Smooth muscle cell (in vitro differentiated cells): ENCODE results near the gene VPS45. TPM values are rescaled to one million over a fixed set of nuclear protein-coding genes. Genes with fewer than 3 reads are reported as not detected.

Experiments used
- DNase-seq: peaks from one replicate; lab custom pipeline; 2025; ENCODE audit not compliant: unreplicated experiment; lab: John Stamatoyannopoulos, UW
- H2AFZ ChIP-seq: fragments of 200-600 bp; sonication (generic); 2 replicates; pipeline ENCODE4 v1.6.0; 2016; ENCODE audit warnings: antibody characterized with exemption, low read depth, mild to moderate bottlenecking
- H3F3A ChIP-seq: fragments of 200-600 bp; sonication (generic); 2 replicates; pipeline ENCODE4 v1.6.0; 2017; ENCODE audit warnings: antibody characterized with exemption, low read depth
- H3K27ac ChIP-seq: fragments of 200-600 bp; sonication (generic); 2 replicates; pipeline ENCODE4 v1.5.1; 2016; ENCODE audit warnings: low read depth, mild to moderate bottlenecking
- H3K27me3 ChIP-seq: fragments of 200-600 bp; sonication (generic); 2 replicates; pipeline ENCODE4 v1.6.1; 2016; ENCODE audit warnings: low read depth, mild to moderate bottlenecking
- H3K36me3 ChIP-seq: fragments of 200-600 bp; sonication (generic); 2 replicates; pipeline ENCODE4 v1.5.1; 2016; ENCODE audit warnings: low read depth
- H3K4me1 ChIP-seq: fragments of 200-600 bp; sonication (generic); 2 replicates; pipeline ENCODE4 v1.5.1; 2016; ENCODE audit warnings: low read depth
- H3K4me2 ChIP-seq: fragments of 200-600 bp; sonication (generic); 2 replicates; pipeline ENCODE4 v1.6.0; 2016; ENCODE audit warnings: mild to moderate bottlenecking
- H3K4me3 ChIP-seq: fragments of 200-600 bp; sonication (generic); 2 replicates; pipeline ENCODE4 v1.5.1; 2016; ENCODE audit warnings: mild to moderate bottlenecking
- H3K79me2 ChIP-seq: fragments of 200-600 bp; sonication (generic); 2 replicates; pipeline ENCODE4 v1.6.0; 2016; ENCODE audit warnings: low read depth, mild to moderate bottlenecking
- H3K9ac ChIP-seq: fragments of 200-600 bp; sonication (generic); 2 replicates; pipeline ENCODE4 v1.6.0; 2016; ENCODE audit warnings: low read depth
- H3K9me3 ChIP-seq: fragments of 200-600 bp; sonication (generic); replicated peaks from 2 replicates; pipeline ENCODE4 v1.5.1; 2016; ENCODE audit warnings: low read depth
- H4K20me1 ChIP-seq: fragments of 200-600 bp; sonication (generic); 2 replicates; pipeline ENCODE4 v1.6.0; 2016; ENCODE audit warnings: low read depth
- WGBS: methylation state at CpG from one replicate; pipeline ENCODE4 v1.1.7; 2016; ENCODE audit warnings: low lambda C conversion rate; 5-methylcytosine and 5-hydroxymethylcytosine counted together
- polyA plus RNA-seq: library from polyadenylated mRNA; unstranded; fragments of >200 nt; fragmentation: Nextera tagmentation; extraction: Ambion mirVana; gene quantifications from 2 replicates; pipeline ENCODE4 v1.2.1, GENCODE V29; 2016
- total RNA-seq: library from RNA; depleted of rRNA; stranded (reverse); fragments of >200 nt; gene quantifications from 2 replicates; pipeline ENCODE4 v1.2.3, GENCODE V29; 2014
- TF ChIP-seq, protein P1 (sequence below): fragments of 200-600 bp; sonication (generic); IDR thresholded peaks from 2 replicates; pipeline ENCODE4 v1.5.1; 2017; ENCODE audit warnings: borderline replicate concordance, mild to moderate bottlenecking, antibody characterized with exemption; ENCODE audit not compliant: insufficient read depth, poor library complexity, severe bottlenecking

Gene VPS45
- total and polyA plus RNA-seq, 2 experiments from 2014 or later = 28.6 to 44.7 TPM

DNA sequence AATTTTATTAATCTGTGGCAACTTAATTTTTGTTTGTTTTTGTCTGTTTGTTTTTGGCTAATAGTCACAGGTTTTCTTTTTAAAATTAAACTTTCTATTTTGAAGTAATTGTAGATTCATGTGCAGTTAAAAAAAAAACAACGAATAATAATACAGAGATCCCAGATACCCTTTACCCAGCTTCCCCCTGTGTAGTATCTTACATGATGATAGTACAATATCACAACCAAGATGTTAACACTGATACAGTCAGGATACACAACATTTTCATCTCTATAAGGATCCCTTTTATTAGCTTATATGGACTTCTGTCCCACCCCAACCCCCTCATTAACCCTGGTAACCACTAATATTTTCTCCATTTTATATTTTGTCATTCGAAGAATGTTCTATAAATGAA lies 5.9 kb downstream of the VPS45 start:
- Histone ChIP-seq H3K4me1 (peaks cover under 1% of the 10 kb centered on the region), H2AFZ (no peak overlapping the region), H3K27me3 (no peaks in the 10 kb centered on the region), H3K27ac (no peak overlapping the region), H3K79me2 (peaks cover 7% of the 10 kb centered on the region), H3K9ac (no peak overlapping the region), H3K4me3 (no peak overlapping the region), H3K9me3 (no peaks in the 10 kb centered on the region), H3F3A (no peaks in the 10 kb centered on the region), H4K20me1 (no peaks in the 10 kb centered on the region), H3K4me2 (no peak overlapping the region), H3K36me3 (peaks cover 33% of the 10 kb centered on the region)
- 100% methylated on average over 2 of the region's 2 CpGs for WGBS
- TF ChIP-seq, protein P1, sequence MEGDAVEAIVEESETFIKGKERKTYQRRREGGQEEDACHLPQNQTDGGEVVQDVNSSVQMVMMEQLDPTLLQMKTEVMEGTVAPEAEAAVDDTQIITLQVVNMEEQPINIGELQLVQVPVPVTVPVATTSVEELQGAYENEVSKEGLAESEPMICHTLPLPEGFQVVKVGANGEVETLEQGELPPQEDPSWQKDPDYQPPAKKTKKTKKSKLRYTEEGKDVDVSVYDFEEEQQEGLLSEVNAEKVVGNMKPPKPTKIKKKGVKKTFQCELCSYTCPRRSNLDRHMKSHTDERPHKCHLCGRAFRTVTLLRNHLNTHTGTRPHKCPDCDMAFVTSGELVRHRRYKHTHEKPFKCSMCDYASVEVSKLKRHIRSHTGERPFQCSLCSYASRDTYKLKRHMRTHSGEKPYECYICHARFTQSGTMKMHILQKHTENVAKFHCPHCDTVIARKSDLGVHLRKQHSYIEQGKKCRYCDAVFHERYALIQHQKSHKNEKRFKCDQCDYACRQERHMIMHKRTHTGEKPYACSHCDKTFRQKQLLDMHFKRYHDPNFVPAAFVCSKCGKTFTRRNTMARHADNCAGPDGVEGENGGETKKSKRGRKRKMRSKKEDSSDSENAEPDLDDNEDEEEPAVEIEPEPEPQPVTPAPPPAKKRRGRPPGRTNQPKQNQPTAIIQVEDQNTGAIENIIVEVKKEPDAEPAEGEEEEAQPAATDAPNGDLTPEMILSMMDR = no peak
- no peak for DNase-seq

DNA sequence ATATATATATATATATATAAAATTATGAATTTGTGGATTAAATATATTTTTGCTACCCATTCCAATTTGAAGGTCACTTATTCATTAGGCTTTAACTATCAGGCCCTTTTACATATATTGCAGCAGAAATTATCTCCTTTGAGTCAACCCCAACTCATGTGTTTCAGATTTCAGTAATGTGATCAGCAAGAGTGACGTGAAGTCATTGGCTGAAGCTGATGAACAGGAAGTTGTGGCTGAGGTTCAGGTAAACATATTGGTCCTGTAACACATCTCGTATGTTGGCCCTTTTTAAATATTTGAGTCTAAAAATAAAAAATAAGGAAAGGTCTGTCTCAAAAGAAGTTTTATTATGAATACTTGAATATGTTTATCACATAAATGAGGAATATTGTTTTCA lies 8.5 kb downstream of the VPS45 start:
- no peak for DNase-seq
- H3K27ac ChIP-seq = no peak overlapping the region
- 96% methylated on average over 2 of the region's 2 CpGs for WGBS

DNA sequence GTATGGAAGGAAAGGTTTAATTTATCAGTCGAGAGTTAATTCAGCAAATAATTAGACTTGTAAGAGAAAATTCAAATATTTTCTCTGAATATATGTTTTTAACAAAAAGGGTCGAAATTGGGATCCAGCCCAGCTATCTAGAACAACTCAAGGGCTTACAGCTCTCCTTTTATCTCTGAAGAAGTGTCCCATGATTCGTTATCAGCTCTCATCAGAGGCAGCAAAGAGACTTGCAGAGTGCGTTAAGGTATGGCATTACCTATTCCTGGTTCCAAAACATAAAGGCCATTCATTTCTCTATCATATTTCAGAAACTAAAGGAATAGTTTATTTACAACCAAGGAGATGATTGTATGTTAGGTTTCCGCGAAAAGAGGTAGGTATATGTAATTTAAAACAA lies 9.4 kb downstream of the VPS45 start:
- no peaks in the 10 kb centered on the region for H3K27me3 ChIP-seq
- peaks cover 44% of the 10 kb centered on the region for H3K36me3 ChIP-seq
- no peaks in the 10 kb centered on the region for H3K4me1 ChIP-seq
- TF ChIP-seq, protein P1 = no peak
- H3K9ac ChIP-seq = no peak overlapping the region
- H3K4me2 ChIP-seq = no peak overlapping the region
- H3K9me3 ChIP-seq = no peaks in the 10 kb centered on the region
- 95% methylated on average over 6 of the region's 6 CpGs for WGBS
- no peak for DNase-seq
- no peaks in the 10 kb centered on the region for H4K20me1 ChIP-seq
- no peaks in the 10 kb centered on the region for H3K79me2 ChIP-seq
- H2AFZ ChIP-seq = no peak overlapping the region
- H3F3A ChIP-seq = no peaks in the 10 kb centered on the region
- no peak overlapping the region for H3K27ac ChIP-seq
- no peak overlapping the region for H3K4me3 ChIP-seq

More for the DNA sequence above, 8.5 kb downstream of the VPS45 start:
- no peaks in the 10 kb centered on the region for H3F3A ChIP-seq
- H3K79me2 ChIP-seq = no peaks in the 10 kb centered on the region
- no peaks in the 10 kb centered on the region for H3K4me1 ChIP-seq
- no peaks in the 10 kb centered on the region for H4K20me1 ChIP-seq
- TF ChIP-seq, protein P1 = no peak
- H3K4me3 ChIP-seq = no peak overlapping the region
- no peak overlapping the region for H3K4me2 ChIP-seq
- no peak overlapping the region for H3K9ac ChIP-seq
- no peak overlapping the region for H2AFZ ChIP-seq
- H3K27me3 ChIP-seq = no peaks in the 10 kb centered on the region
- peaks cover 34% of the 10 kb centered on the region for H3K36me3 ChIP-seq
- no peaks in the 10 kb centered on the region for H3K9me3 ChIP-seq

DNA sequence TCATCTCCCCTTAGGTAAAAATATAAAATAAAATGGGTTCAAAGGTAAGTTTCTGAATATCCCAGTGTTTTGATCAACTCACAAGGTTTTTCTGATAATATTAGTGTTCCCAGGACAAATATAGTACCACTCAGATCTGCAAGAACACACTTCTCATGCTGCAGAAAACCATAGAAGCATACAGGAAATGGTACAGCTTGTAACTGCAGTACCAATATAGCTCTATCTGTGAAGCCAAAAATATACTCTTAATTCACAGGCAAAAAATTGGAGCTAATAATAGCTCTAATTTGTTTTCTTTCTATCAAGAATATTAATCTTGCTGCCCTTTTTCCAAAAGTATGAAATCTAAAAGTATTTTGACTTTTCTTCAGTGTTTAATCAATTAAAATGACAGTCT lies 13.2 kb downstream of the VPS45 start:
- Histone ChIP-seq H3K4me1 (no peaks in the 10 kb centered on the region), H3K9ac (no peak overlapping the region), H3K9me3 (no peaks in the 10 kb centered on the region), H3F3A (no peaks in the 10 kb centered on the region), H3K79me2 (no peaks in the 10 kb centered on the region), H3K27me3 (no peaks in the 10 kb centered on the region), H3K4me3 (no peak overlapping the region), H3K4me2 (no peak overlapping the region), H3K27ac (no peak overlapping the region), H4K20me1 (no peaks in the 10 kb centered on the region), H2AFZ (no peak overlapping the region), H3K36me3 (peaks cover 45% of the 10 kb centered on the region)
- no peak for DNase-seq
- TF ChIP-seq, protein P1 = no peak
